A673 (cell line): ENCODE data around the gene GRAMD2A.

Experiments
- EZH2 ChIP-seq: fragments of 200-600 bp; sonication (generic); IDR thresholded peaks from 2 replicates; pipeline ENCODE4 v1.6.1; 2017; ENCODE audit warnings: borderline replicate concordance, low read depth, mild to moderate bottlenecking, mixed read lengths, antibody characterized with exemption, low read length; ENCODE audit not compliant: poor library complexity, severe bottlenecking
- TF ChIP-seq, protein P1 (sequence below): fragments of 300-800, 200-600 bp; sonication (generic); conservative IDR thresholded peaks from 2 replicates; pipeline ENCODE4 v1.5.1; 2017; ENCODE audit warnings: low read depth, mild to moderate bottlenecking, antibody characterized with exemption, low read length, moderate library complexity, mixed read lengths

DNA sequence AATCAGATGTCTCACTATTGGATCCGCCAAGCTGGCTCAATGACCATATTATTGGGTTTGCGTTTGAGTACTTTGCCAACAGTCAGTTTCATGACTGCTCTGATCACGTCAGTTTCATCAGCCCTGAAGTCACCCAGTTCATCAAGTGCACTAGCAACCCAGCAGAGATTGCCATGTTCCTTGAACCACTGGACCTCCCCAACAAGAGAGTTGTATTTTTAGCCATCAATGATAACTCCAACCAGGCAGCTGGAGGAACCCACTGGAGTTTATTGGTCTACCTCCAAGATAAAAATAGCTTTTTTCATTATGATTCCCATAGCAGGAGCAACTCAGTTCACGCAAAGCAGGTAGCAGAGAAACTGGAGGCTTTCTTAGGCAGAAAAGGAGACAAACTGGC is 57.9 kb downstream of the GRAMD2A start:
- TF ChIP-seq EZH2 = no peak
- TF ChIP-seq, protein P1, sequence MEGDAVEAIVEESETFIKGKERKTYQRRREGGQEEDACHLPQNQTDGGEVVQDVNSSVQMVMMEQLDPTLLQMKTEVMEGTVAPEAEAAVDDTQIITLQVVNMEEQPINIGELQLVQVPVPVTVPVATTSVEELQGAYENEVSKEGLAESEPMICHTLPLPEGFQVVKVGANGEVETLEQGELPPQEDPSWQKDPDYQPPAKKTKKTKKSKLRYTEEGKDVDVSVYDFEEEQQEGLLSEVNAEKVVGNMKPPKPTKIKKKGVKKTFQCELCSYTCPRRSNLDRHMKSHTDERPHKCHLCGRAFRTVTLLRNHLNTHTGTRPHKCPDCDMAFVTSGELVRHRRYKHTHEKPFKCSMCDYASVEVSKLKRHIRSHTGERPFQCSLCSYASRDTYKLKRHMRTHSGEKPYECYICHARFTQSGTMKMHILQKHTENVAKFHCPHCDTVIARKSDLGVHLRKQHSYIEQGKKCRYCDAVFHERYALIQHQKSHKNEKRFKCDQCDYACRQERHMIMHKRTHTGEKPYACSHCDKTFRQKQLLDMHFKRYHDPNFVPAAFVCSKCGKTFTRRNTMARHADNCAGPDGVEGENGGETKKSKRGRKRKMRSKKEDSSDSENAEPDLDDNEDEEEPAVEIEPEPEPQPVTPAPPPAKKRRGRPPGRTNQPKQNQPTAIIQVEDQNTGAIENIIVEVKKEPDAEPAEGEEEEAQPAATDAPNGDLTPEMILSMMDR = no peak
